HG02852 (cell line): Measurements from ENCODE around the gene CCDC33.

Experiments
- ATAC-seq: cut with Tn5 transposase; IDR thresholded peaks from one replicate; pipeline ENCODE4 v1.9.1; 2021; ENCODE audit warnings: mild to moderate bottlenecking, moderate library complexity; ENCODE audit not compliant: unreplicated experiment

The CCDC33 gene

GRCh38 chr15:74307827-74308811 is 72.0 kb downstream of the CCDC33 start:
- ATAC-seq = no peak

GRCh38 chr15:74311734-74312444 is 75.8 kb downstream of the CCDC33 start:
- no peak for ATAC-seq

GRCh38 chr15:74312445-74313007 is 76.4 kb downstream of the CCDC33 start:
- no peak for ATAC-seq

GRCh38 chr15:74313889-74314288 is 77.8 kb downstream of the CCDC33 start:
- ATAC-seq = no peak

GRCh38 chr15:74314795-74315438 is 78.8 kb downstream of the CCDC33 start:
- no peak for ATAC-seq

- no peak for ATAC-seq
Measured at GRCh38 chr15:74315626-74316025, 79.5 kb downstream of the CCDC33 start.

GRCh38 chr15:74316141-74316540 is 80.0 kb downstream of the CCDC33 start:
- ATAC-seq = no peak

GRCh38 chr15:74317820-74318375 is 81.8 kb downstream of the CCDC33 start:
- ATAC-seq = no peak

- no peak for ATAC-seq
Measured at GRCh38 chr15:74318376-74319137, 82.4 kb downstream of the CCDC33 start.

GRCh38 chr15:74319138-74319460 is 83.0 kb downstream of the CCDC33 start:
- no peak for ATAC-seq

- no peak for ATAC-seq
Measured at GRCh38 chr15:74319596-74320351, 83.6 kb downstream of the CCDC33 start.

- no peak for ATAC-seq
Measured at GRCh38 chr15:74320352-74321247, 84.5 kb downstream of the CCDC33 start.

- ATAC-seq = no peak
Measured at GRCh38 chr15:74322558-74323180, 86.5 kb downstream of the CCDC33 start.

- ATAC-seq = no peak
Measured at GRCh38 chr15:74324714-74325113, 88.6 kb downstream of the CCDC33 start.

- no peak for ATAC-seq
Measured at GRCh38 chr15:74326746-74327145, 90.6 kb downstream of the CCDC33 start.

- no peak for ATAC-seq
Measured at GRCh38 chr15:74327756-74328155, 91.6 kb downstream of the CCDC33 start.

- no peak for ATAC-seq
Measured at GRCh38 chr15:74328331-74329056, 92.4 kb downstream of the CCDC33 start.
